Measurements from ENCODE around the gene SLC12A7. TPM values are rescaled to one million over a fixed set of nuclear protein-coding genes. Genes with fewer than 3 reads are reported as not detected.
A peak's percentile ranks its signal among the peaks of the same experiment; 100 is the strongest.

Gene SLC12A7
- total and polyA plus RNA-seq, 2 of the 13 experiments (the other 11 are each of a cell fraction or from before 2014, with no cell fraction given) = 14.0 to 18.5 TPM

- H3K4me2 ChIP-seq (ENCODE audit: low read depth, low read length) = peak overlapping the region; percentile 3; the same call in 1 of the 2 replicates
- TF ChIP-seq ZNF253 (CRISPR knock-in tag; IDR thresholded peaks at IDR 0.05; ENCODE audit: borderline replicate concordance) = no peak
- TF ChIP-seq ZSCAN25 (CRISPR knock-in tag; IDR thresholded peaks at IDR 0.05) = peak; percentile 87
- TF ChIP-seq ZNF512 (CRISPR knock-in tag; IDR thresholded peaks at IDR 0.05) = no peak
- TF ChIP-seq TEAD3 (CRISPR knock-in tag; optimal IDR thresholded peaks at IDR 0.05; ENCODE audit: borderline replicate concordance) = peak; percentile 44
- no peak for TF ChIP-seq ZNF766 (CRISPR knock-in tag; IDR thresholded peaks at IDR 0.05; ENCODE audit: borderline replicate concordance)
- TF ChIP-seq ZNF274 (CRISPR knock-in tag; IDR thresholded peaks at IDR 0.05) = peak; percentile 27; the same call in 1 of the 2 replicates
- TF ChIP-seq ESRRA (CRISPR knock-in tag; IDR thresholded peaks at IDR 0.05; ENCODE audit: low read depth) = 0 out of 2 replicates have a peak, but pooled peaks have one; percentile 32
- TF ChIP-seq LCORL (IDR thresholded peaks at IDR 0.05) = no peak
- peak; percentile 9; the same call in 1 of the 2 replicates for TF ChIP-seq LCORL (CRISPR knock-in tag; IDR thresholded peaks at IDR 0.05)
- peak; percentile 66 to 69; a peak in 1 of 4 replicates for TF ChIP-seq HMGXB4 (CRISPR knock-in tag; IDR thresholded peaks at IDR 0.05; ENCODE audit: borderline replicate concordance in 1 of 2, low read depth in 1 of 2)
- TF ChIP-seq GFI1 (CRISPR knock-in tag; IDR thresholded peaks at IDR 0.05; ENCODE audit: borderline replicate concordance) = no peak
- no peak for TF ChIP-seq FOXC1 (CRISPR knock-in tag; IDR thresholded peaks at IDR 0.05; ENCODE audit: borderline replicate concordance)
- no peak for TF ChIP-seq MBD4 (IDR thresholded peaks at IDR 0.05; ENCODE audit: borderline replicate concordance, low read length)
- peak; percentile 65; the same call in 1 of the 2 replicates for TF ChIP-seq MEIS1 (CRISPR knock-in tag; IDR thresholded peaks at IDR 0.05; ENCODE audit: borderline replicate concordance)
- TF ChIP-seq PREB (CRISPR knock-in tag; IDR thresholded peaks at IDR 0.05) = no peak
- peak; percentile 64 for TF ChIP-seq HNF1B (CRISPR knock-in tag; IDR thresholded peaks at IDR 0.05)
- peak; percentile 95 for TF ChIP-seq RAD21 (CRISPR knock-in tag; IDR thresholded peaks at IDR 0.05)
These were observed 28.4 kb upstream of the SLC12A7 start for GRCh38 chr5:1140171-1140817.

More at GRCh38 chr5:1140171-1140817, 28.4 kb upstream of the SLC12A7 start:
- WGBS (ENCODE audit: low lambda C conversion rate) = 28% methylated on average over 9 of the region's 23 CpGs
- Histone ChIP-seq H3K9me3 (ENCODE audit: low read length) (no peaks in the 10 kb centered on the region), H3K4me3 (replicated peaks in 1 of 3; ENCODE audit: insufficient read depth in 1 of 3, low read depth in 2 of 3, low read length in 3 of 3) (peak overlapping the region in 1 of 3 experiments; percentile 31; a peak in 1 of 6 replicates), H3K4me1 (ENCODE audit: insufficient read depth, low read length) (peaks cover 67% of the 10 kb centered on the region), H3K9ac (ENCODE audit: insufficient read depth, low read depth, low read length) (no peak overlapping the region), H3K36me3 (replicated peaks in 1 of 2; ENCODE audit: control insufficient read depth in 1 of 2, insufficient read depth in 2 of 2, low read length in 2 of 2) (no peaks in the 10 kb centered on the region), H3K27me3 (ENCODE audit: control insufficient read depth in 1 of 2, insufficient read depth in 2 of 2, low read length in 2 of 2) (peaks cover 3 to 41% of the 10 kb centered on the region in 2 experiments; a peak in 4 of 5 replicates), H3K79me2 (ENCODE audit: insufficient read depth, low read length) (no peaks in the 10 kb centered on the region), H4K20me1 (ENCODE audit: insufficient read depth, low read length) (no peaks in the 10 kb centered on the region), H3K27ac (ENCODE audit: extremely low read length, insufficient read depth, low read length) (no peak overlapping the region), H2AFZ (ENCODE audit: low read length) (no peak overlapping the region)
- no peak for FAIRE-seq
- ATAC-seq = peak; percentile 58
- CTCF ChIA-PET (ENCODE audit: low intra/inter-chr PET ratio, low total read pairs) = interaction anchor here (1.0 to 1.9 kb wide), 2 partner anchors 27 to 33 kb away, joined by 3 to 6 read pairs; no protein-coding TSS in a partner anchor
- no TSS peak for BruUV-seq (replicated peaks)
- intact Hi-C loops (cut with micrococcal nuclease; ENCODE audit: unreplicated experiment) = loop anchor here (1.0 to 10.0 kb wide), 3 partner anchors 27 to 85 kb away; no protein-coding TSS in a partner anchor
- POLR2A ChIA-PET = interaction anchor here (1.0 to 7.8 kb wide), 3 partner anchors 12 to 32 kb away, joined by 3 to 200 read pairs (median 6); no protein-coding TSS in a partner anchor
- in situ Hi-C loops (cut with HindIII; ENCODE audit: extremely low pct_ligation_motif_present, low pct_unique_long_range_greater_than_20kb) = loop anchor here (5.0 kb wide), 1 partner anchor 33 kb away; no protein-coding TSS in a partner anchor
- DNase-seq (ENCODE audit: low spot score) = peak; percentile 54
